MM.1S (cell line): ENCODE results near the gene WFDC12.
A peak's percentile ranks its signal among the peaks of the same experiment; 100 is the strongest.

Experiments
- DNase-seq: peaks from one replicate; pipeline ENCODE4 v3.0.0-alpha.2; 2015
- H2AFZ ChIP-seq: fragments of 300-600 bp; sonication (generic); 2 replicates; pipeline ENCODE4 v1.6.0; 2016; ENCODE audit warnings: antibody characterized with exemption, low read length
- H3F3A ChIP-seq: fragments of 300-600 bp; sonication (generic); 2 replicates; pipeline ENCODE4 v1.6.1; 2016; ENCODE audit warnings: mild to moderate bottlenecking, antibody characterized with exemption, low read length, moderate library complexity, mixed read lengths; ENCODE audit not compliant: insufficient read depth
- H3K27ac ChIP-seq: fragments of 300-600 bp; sonication (generic); 2 replicates; pipeline ENCODE4 v1.5.1; 2016; ENCODE audit warnings: mild to moderate bottlenecking, low read length
- H3K27me3 ChIP-seq: fragments of 300-600 bp; sonication (generic); replicated peaks from 2 replicates; pipeline ENCODE4 v1.6.0; 2016; ENCODE audit warnings: low read length; ENCODE audit not compliant: insufficient read depth
- H3K36me3 ChIP-seq: fragments of 300-600 bp; sonication (generic); replicated peaks from 2 replicates; pipeline ENCODE4 v1.6.1; 2016; ENCODE audit warnings: mild to moderate bottlenecking, low read length, mixed read lengths; ENCODE audit not compliant: insufficient read depth
- H3K4me1 ChIP-seq: fragments of 300-600 bp; sonication (generic); 2 replicates; pipeline ENCODE4 v1.6.1; 2016; ENCODE audit warnings: low read length, mixed read lengths
- H3K4me2 ChIP-seq: fragments of 300-600 bp; sonication (generic); 2 replicates; pipeline ENCODE4 v1.6.0; 2016; ENCODE audit warnings: low read depth, low read length
- H3K4me3 ChIP-seq: fragments of 300-600 bp; sonication (generic); 2 replicates; pipeline ENCODE4 v1.5.1; 2016; ENCODE audit warnings: low read length, mixed read lengths
- H3K79me2 ChIP-seq: fragments of 300-600 bp; sonication (generic); 2 replicates; pipeline ENCODE4 v1.6.1; 2016; ENCODE audit warnings: mixed run types, low read length, mixed read lengths
- H3K9ac ChIP-seq: fragments of 300-600 bp; sonication (generic); 2 replicates; pipeline ENCODE4 v1.6.1; 2016; ENCODE audit warnings: low read length, mixed read lengths
- H3K9me2 ChIP-seq: fragments of 300-600 bp; sonication (generic); replicated peaks from 2 replicates; pipeline ENCODE4 v1.6.1; 2016; ENCODE audit warnings: mild to moderate bottlenecking, low read length, mixed read lengths; ENCODE audit not compliant: insufficient read depth
- H3K9me3 ChIP-seq: fragments of 300-600 bp; sonication (generic); replicated peaks from 2 replicates; pipeline ENCODE4 v1.6.1; 2016; ENCODE audit warnings: mild to moderate bottlenecking, low read length, mixed read lengths; ENCODE audit not compliant: insufficient read depth
- H4K20me1 ChIP-seq: fragments of 300-600 bp; sonication (generic); 2 replicates; pipeline ENCODE4 v1.6.1; 2016; ENCODE audit warnings: mild to moderate bottlenecking, low read length, moderate library complexity, mixed read lengths; ENCODE audit not compliant: insufficient read depth
- EZH2 ChIP-seq: fragments of 300-600 bp; sonication (generic); optimal IDR thresholded peaks from 2 replicates; pipeline ENCODE3; 2017; ENCODE audit warnings: low read depth, mild to moderate bottlenecking, antibody characterized with exemption, low read length, mixed read lengths
- EZH2phosphoT487 ChIP-seq: fragments of 300-600 bp; sonication (generic); IDR thresholded peaks from 2 replicates; pipeline ENCODE4 v1.6.1; 2018; ENCODE audit warnings: antibody characterized with exemption, low read length
- TF ChIP-seq, protein P1 (sequence below): fragments of 300-600 bp; sonication (generic); IDR thresholded peaks from 2 replicates; pipeline ENCODE4 v1.5.1; 2016; ENCODE audit warnings: antibody characterized with exemption, low read length, mixed read lengths

WFDC12 gene

DNA sequence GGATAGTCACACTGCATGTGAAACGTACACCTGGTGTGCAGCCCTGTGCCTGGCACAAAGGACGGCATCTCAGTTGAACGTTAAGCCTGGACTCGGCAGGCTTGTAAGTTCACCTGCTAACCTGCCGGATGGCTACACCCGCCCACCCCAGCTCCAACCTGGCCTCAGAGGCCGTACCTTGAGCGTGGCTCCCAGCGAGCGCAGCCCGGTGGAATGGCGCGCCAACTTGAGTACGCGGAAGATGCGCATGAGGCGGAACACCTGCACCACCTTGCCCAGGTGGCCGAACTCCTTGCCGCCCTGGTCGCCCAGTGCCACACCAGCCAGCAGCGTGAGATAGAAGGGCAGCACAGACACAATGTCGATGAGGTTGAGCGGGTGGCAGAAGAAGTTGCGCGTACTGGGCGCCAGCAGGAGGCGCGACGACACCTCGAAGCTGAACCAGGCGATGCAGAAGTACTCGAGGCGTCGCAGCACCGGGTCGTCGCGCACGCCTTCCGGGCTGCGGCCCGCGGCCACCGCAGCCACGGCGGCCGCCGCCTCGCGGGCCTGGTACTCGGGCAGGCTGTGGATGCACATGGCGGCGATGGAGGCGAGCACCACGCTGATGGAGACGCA is 26.7 kb downstream of the WFDC12 start:
- no peaks in the 10 kb centered on the region for H3K9me3 ChIP-seq
- TF ChIP-seq EZH2 = no peak
- no peak for TF ChIP-seq EZH2phosphoT487
- TF ChIP-seq, protein P1, sequence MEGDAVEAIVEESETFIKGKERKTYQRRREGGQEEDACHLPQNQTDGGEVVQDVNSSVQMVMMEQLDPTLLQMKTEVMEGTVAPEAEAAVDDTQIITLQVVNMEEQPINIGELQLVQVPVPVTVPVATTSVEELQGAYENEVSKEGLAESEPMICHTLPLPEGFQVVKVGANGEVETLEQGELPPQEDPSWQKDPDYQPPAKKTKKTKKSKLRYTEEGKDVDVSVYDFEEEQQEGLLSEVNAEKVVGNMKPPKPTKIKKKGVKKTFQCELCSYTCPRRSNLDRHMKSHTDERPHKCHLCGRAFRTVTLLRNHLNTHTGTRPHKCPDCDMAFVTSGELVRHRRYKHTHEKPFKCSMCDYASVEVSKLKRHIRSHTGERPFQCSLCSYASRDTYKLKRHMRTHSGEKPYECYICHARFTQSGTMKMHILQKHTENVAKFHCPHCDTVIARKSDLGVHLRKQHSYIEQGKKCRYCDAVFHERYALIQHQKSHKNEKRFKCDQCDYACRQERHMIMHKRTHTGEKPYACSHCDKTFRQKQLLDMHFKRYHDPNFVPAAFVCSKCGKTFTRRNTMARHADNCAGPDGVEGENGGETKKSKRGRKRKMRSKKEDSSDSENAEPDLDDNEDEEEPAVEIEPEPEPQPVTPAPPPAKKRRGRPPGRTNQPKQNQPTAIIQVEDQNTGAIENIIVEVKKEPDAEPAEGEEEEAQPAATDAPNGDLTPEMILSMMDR = no peak
- no peak overlapping the region for H3K4me3 ChIP-seq
- no peaks in the 10 kb centered on the region for H3K9me2 ChIP-seq
- no peak overlapping the region for H3K27ac ChIP-seq
- H3K9ac ChIP-seq = no peak overlapping the region
- no peak overlapping the region for H2AFZ ChIP-seq
- no peaks in the 10 kb centered on the region for H3K79me2 ChIP-seq
- H3K4me1 ChIP-seq = no peaks in the 10 kb centered on the region
- H3F3A ChIP-seq = no peaks in the 10 kb centered on the region
- no peaks in the 10 kb centered on the region for H4K20me1 ChIP-seq
- no peak overlapping the region for H3K4me2 ChIP-seq
- no peak for DNase-seq
- H3K36me3 ChIP-seq = no peaks in the 10 kb centered on the region
- H3K27me3 ChIP-seq = no peaks in the 10 kb centered on the region

DNA sequence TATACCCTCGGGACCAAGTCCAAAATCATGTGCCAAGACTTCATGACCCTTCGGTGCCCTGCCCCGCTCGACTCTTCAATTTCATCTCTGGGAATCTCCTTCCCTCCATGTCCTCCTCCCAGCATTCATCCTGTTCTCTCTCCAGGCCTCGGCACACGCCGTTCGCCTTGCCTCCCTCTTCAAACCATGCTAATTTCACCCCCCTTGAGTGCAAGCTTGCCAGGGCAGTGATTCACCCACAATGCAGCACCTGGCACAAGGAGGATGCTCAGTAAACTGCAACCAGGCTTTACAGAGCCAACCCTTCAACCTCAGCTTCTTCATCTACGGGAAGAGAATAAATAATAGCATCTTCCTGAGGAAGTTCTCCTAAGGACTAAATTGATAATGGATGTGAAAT is 27.5 kb downstream of the WFDC12 start:
- no peak overlapping the region for H3K4me2 ChIP-seq
- no peaks in the 10 kb centered on the region for H4K20me1 ChIP-seq
- no peaks in the 10 kb centered on the region for H3F3A ChIP-seq
- H3K36me3 ChIP-seq = no peaks in the 10 kb centered on the region
- H3K4me3 ChIP-seq = no peak overlapping the region
- DNase-seq = no peak
- H3K9me3 ChIP-seq = no peaks in the 10 kb centered on the region
- no peaks in the 10 kb centered on the region for H3K27me3 ChIP-seq
- H3K9me2 ChIP-seq = no peaks in the 10 kb centered on the region
- H3K27ac ChIP-seq = no peak overlapping the region
- no peak for TF ChIP-seq EZH2phosphoT487
- TF ChIP-seq, protein P1 = no peak
- TF ChIP-seq EZH2 = no peak
- no peak overlapping the region for H3K9ac ChIP-seq
- H2AFZ ChIP-seq = no peak overlapping the region
- H3K4me1 ChIP-seq = no peaks in the 10 kb centered on the region
- H3K79me2 ChIP-seq = no peaks in the 10 kb centered on the region

DNA sequence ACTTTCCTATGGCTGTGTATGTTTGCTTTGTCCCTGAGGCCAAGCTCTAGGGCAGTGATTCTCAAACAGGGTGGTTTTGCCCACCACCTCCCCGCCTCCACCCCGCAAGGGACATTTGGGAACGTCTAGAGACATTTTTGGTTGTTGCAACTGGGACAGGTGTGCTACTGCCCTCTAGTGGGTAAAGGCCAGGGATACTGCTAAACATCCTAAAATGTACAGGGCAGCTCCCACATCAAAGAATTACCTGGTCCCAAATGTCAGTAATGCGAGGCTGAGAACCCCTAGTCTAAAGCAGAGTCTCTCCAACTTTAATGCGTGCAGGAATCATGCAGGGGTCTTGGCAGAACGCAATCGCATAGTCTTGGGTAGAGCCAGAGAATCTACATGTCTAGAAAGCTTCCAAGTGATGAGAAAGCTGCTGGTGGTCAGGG is 28.4 kb downstream of the WFDC12 start:
- peak; percentile 71 for DNase-seq
- H3K27ac ChIP-seq = no peak overlapping the region
- H4K20me1 ChIP-seq = no peaks in the 10 kb centered on the region
- H3K9me2 ChIP-seq = no peaks in the 10 kb centered on the region
- no peak overlapping the region for H3K4me3 ChIP-seq
- H2AFZ ChIP-seq = no peak overlapping the region
- no peaks in the 10 kb centered on the region for H3K27me3 ChIP-seq
- H3K4me1 ChIP-seq = no peaks in the 10 kb centered on the region
- H3K9me3 ChIP-seq = no peaks in the 10 kb centered on the region
- no peaks in the 10 kb centered on the region for H3F3A ChIP-seq
- H3K36me3 ChIP-seq = no peaks in the 10 kb centered on the region
- no peaks in the 10 kb centered on the region for H3K79me2 ChIP-seq
- H3K4me2 ChIP-seq = no peak overlapping the region
- H3K9ac ChIP-seq = no peak overlapping the region
- TF ChIP-seq EZH2phosphoT487 = no peak
- TF ChIP-seq, protein P1 = peak; percentile 69
